ENCODE data around the gene KRTAP4-2.
"Not testable (repeated sequence)": the region's sequence is repeated elsewhere in the genome, so short reads cannot be mapped to it uniquely, and the experiment has no call there.

The KRTAP4-2 gene

GRCh38 chr17:41160648-41161047, 17.4 kb downstream of the KRTAP4-2 start, which contains the start of gene KRTAP4-4:
Gene KRTAP4-4, minus strand, starts transcription at chr17:41160748. Its CDS starts 57 bp downstream, at chr17:41160691.
- DNase-seq (ENCODE audit: low read depth): no peak

DNA sequence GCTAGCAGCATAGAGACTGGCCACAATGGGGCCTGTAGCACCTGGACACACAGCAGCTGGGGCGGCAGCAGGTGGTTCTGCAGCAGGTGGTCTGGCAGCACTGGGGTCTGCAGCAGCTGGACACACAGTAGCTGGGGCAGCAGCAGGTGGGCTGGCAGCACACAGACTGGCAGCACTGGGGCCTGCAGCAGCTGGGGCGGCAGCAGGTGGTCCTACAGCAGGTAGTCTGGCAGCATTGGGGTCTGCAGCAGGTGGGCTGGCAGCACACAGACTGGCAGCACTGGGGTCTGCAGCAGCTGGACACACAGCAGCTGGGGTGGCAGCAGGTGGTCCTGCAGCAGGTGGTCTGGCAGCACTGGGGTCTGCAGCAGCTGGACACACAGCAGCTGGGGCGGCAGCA, 17.8 kb downstream of the KRTAP4-2 start:
- DNase-seq (ENCODE audit: low read depth): not testable (repeated sequence)

GRCh38 chr17:41153856-41154255, 24.2 kb downstream of the KRTAP4-2 start:
- no peak for DNase-seq (ENCODE audit: low read depth)

DNA sequence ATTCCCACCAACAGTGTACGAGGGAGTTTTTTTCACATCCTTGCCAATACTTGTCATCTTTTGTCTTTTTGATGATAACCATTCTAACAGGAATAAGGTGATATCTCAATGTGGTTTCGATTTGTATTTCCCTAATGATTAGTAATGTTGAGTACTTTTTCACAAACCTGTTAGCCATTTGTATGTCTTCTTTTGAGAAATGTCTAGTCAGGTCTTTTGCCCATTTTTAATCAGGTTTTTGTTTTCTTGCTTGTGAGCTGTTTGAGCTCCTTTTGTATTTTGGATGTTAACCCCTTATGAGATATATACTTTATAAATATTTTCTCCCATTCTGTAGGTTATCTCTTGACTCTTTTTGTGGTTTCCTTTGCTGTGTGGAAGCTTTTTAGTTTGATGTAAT, 26.5 kb downstream of the KRTAP4-2 start:
- DNase-seq (ENCODE audit: low read depth): no peak

DNA sequence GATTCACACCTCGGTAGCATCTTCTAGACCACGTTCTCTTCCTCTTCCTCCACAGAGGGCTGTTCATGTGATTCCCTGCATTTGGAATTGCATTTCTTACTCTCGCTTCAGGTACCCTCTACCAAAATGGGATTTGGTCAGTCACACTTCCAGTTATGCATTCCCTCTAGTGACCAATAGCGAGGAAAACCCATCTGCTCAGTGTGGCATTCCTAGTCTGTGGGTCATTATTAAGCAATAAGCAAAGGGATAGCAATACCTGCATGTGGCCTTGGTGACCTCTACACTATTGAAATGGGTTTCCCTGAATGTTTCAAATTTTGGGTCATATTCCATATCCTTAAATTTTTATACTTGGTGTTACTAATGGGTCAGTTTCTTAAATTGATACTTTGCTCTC, 28.0 kb downstream of the KRTAP4-2 start:
- no peak for DNase-seq (ENCODE audit: low read depth)

DNA sequence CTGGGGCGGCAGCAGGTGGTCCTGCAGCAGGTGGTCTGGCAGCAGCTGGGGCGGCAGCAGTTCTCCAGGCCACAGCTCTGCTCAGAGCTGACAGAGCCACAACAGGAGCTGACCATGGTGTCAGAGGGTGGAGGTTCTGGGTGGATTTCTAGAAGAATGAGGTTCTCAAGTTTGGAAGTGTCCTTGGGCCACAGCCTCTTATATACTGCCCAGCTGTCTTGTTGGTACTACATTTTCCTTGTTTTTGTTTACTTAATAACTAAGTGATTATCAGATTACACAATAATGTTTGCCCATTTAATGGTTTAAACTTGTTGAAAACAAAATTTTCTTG, 28.4 kb downstream of the KRTAP4-2 start, which contains the start of gene KRTAP4-5:
Gene KRTAP4-5, minus strand, starts transcription at position 174 of the 334 bp plus-strand sequence. Its CDS starts 58 bp downstream, at position 116.
- DNase-seq (ENCODE audit: low read depth): no peak

DNA sequence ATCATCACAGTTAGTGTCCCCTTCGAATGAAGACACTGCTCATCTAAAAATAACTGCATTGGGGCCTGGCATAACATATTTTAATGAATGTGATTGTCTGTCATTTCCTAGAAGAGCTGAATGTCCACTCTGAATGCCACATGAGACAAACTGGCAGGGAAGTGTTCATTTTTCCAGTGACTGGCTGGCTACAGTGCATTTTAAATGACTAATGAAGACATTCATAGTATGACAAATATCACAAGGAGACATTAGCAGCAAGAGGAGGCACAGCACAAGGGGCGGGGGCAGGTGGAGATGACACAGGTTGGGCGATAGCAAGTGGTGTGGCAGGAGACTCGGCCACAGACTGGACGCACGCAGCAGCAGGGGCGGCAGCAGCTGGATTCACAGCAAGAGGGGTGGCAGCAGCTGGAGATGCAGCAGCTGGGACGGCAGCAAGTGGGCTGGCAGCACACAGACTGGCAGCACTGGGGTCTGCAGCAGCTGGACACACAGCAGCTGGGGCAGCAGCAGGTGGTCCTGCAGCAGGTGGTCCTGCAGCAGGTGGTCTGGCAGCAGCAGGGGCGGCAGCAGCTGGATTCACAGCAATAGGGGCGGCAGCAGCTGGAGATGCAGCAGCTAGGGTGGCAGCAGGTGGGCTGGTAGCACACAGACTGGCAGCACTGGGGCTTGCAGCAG, 28.9 kb downstream of the KRTAP4-2 start:
- DNase-seq (ENCODE audit: low read depth): not testable (repeated sequence)

DNA sequence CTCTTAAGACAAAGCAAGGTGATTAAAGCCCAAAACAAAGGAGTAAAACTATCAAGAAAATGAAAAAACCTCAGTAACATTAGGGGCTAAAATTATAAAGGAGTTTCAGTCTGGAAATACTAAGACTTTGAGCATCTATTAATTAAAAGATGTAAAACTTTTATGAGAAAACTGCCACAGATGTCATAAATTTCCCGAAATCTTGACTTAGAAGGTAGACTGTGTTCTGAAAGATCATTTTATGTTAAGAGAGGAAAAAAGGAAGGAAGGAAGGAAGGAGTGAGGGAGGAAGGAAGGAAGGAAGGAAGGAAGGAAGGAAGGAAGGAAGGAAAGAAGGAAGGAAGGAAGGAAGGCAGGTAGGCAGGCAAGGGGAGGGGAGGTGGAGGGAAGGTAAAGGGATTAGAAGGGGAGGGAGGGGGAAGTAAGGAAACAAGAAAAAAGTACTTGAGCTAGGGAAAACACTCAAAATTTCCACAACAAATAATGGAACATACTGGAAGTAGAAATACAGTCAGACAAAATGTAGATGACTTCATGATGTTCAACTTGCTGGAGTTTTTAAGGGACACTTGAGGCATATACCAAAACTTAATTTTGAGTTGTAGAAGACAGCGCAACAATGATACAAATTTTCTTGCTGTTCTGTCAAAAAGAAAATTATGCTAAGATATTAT, 30.4 kb downstream of the KRTAP4-2 start:
- no peak for DNase-seq (ENCODE audit: low read depth)

DNA sequence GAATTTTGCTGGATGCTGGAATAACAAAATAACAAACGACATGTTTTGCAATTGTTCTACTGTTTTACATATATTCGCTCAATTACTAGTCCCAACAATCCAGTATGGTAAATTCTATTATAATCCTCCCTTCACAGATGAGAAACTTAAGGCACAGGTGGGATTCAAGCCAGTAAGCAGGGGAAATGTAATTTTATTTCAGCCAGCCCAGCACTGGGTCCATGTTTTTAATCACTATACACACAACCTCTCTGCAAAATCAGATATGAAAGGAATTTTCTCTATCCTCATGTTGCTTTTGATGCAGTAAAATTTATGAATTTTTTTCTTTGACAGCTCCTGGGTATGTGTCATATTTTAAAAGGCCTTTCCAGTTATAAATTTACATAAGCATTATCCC, 32.8 kb downstream of the KRTAP4-2 start:
- DNase-seq (ENCODE audit: low read depth): no peak

- no peak for DNase-seq (ENCODE audit: low read depth)
Observed at GRCh38 chr17:41144846-41145245, 33.2 kb downstream of the KRTAP4-2 start.

DNA sequence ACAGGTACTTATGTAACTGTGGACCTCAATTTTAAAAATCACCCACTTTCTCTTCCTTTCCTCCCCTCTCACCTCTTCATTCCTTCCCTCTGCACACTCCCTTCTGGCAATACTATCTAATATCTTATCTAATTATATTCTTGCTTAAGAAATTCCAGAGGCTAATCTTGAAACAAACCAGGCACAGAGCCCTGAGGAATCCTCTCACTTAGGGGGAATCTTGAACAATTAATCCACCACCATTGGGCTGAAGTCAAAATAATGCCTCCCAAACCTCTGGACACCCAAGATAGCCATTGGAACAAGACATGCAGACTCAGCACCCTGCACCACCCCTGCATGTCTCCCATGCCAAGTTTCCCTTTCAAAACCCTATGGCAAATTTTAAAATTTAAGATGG, 36.7 kb downstream of the KRTAP4-2 start:
- no peak for DNase-seq (ENCODE audit: low read depth)

- no peak for DNase-seq (ENCODE audit: low read depth)
Observed at GRCh38 chr17:41140360-41141131, 37.5 kb downstream of the KRTAP4-2 start, which contains the start of gene KRTAP4-6. Gene KRTAP4-6, minus strand, starts transcription at chr17:41140544. Its CDS starts 57 bp downstream, at chr17:41140487.

- not testable (repeated sequence) for DNase-seq (ENCODE audit: low read depth)
Observed at GRCh38 chr17:41139865-41140264, 38.2 kb downstream of the KRTAP4-2 start.

GRCh38 chr17:41133880-41134735, 43.9 kb downstream of the KRTAP4-2 start:
- no peak for DNase-seq (ENCODE audit: low read depth)

- no peak for DNase-seq (ENCODE audit: low read depth)
Observed at GRCh38 chr17:41131979-41132378, 46.0 kb downstream of the KRTAP4-2 start.

Measured in activated gamma-delta T cell treated with anti-CD3 and anti-CD28 coated beads, Interleukin-2, amount 50 U/mL, for 16 hours (primary cell).